DND-41 (cell line): ENCODE measurements around the gene AHSP.
"Not testable (repeated sequence)": the region's sequence is repeated elsewhere in the genome, so short reads cannot be mapped to it uniquely, and the experiment has no call there.

Source experiments
- EZH2 ChIP-seq: IDR thresholded peaks from 3 replicates; pipeline ENCODE4 v1.6.1; 2012; ENCODE audit warnings: borderline replicate concordance, low read depth, mild to moderate bottlenecking, moderate library complexity, low read length, inconsistent platforms; ENCODE audit not compliant: severe bottlenecking
- TF ChIP-seq, protein P1 (sequence below): IDR thresholded peaks from 2 replicates; pipeline ENCODE4 v1.5.1; 2012; ENCODE audit warnings: borderline replicate concordance, low read length, moderate library complexity, mild to moderate bottlenecking; ENCODE audit not compliant: poor library complexity, severe bottlenecking; ENCODE audit errors: extremely low read depth

DNA sequence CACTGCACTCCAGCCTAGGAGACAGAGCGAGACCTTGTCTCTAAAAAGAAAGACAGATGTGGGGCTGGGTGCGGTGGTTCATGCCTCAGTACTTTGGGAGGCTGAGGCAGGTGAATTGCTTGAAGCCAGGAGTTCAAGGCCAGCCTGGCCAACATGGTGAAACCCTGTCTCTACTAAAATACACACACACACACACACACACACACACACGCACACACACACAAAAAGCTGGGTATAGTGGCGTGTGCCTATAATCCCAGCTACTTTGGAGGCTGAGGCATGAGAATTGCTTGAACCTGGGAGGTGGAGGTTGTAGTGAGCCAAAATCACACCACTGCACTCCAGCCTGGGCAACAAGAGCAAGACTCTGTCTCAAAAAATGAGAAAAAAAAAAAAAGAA, 43.7 kb upstream of the AHSP start:
- TF ChIP-seq, protein P1, sequence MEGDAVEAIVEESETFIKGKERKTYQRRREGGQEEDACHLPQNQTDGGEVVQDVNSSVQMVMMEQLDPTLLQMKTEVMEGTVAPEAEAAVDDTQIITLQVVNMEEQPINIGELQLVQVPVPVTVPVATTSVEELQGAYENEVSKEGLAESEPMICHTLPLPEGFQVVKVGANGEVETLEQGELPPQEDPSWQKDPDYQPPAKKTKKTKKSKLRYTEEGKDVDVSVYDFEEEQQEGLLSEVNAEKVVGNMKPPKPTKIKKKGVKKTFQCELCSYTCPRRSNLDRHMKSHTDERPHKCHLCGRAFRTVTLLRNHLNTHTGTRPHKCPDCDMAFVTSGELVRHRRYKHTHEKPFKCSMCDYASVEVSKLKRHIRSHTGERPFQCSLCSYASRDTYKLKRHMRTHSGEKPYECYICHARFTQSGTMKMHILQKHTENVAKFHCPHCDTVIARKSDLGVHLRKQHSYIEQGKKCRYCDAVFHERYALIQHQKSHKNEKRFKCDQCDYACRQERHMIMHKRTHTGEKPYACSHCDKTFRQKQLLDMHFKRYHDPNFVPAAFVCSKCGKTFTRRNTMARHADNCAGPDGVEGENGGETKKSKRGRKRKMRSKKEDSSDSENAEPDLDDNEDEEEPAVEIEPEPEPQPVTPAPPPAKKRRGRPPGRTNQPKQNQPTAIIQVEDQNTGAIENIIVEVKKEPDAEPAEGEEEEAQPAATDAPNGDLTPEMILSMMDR, result not testable (repeated sequence)
- not testable (repeated sequence) for TF ChIP-seq EZH2
